RPMI8226 (cell line): Measurements from ENCODE around the gene FGF18.
A peak's percentile ranks its signal among the peaks of the same experiment; 100 is the strongest.

Experiments
- DNase-seq: peaks from one replicate; pipeline ENCODE4 v3.0.0-alpha.2; 2015

FGF18 gene

GRCh38 chr5:171424726-171425125 lies 5.3 kb downstream of the FGF18 start:
- no peak for DNase-seq

GRCh38 chr5:171425596-171426244 lies 6.3 kb downstream of the FGF18 start:
- no peak for DNase-seq

- no peak for DNase-seq
Measured at GRCh38 chr5:171426266-171426665, 6.8 kb downstream of the FGF18 start.

GRCh38 chr5:171426680-171427079 lies 7.2 kb downstream of the FGF18 start:
- DNase-seq, result no peak

- DNase-seq, result no peak
Measured at GRCh38 chr5:171427318-171428167, 8.1 kb downstream of the FGF18 start.

GRCh38 chr5:171428168-171428696 lies 8.8 kb downstream of the FGF18 start:
- no peak for DNase-seq

- DNase-seq, result no peak
Measured at GRCh38 chr5:171428809-171429542, 9.5 kb downstream of the FGF18 start.

GRCh38 chr5:171429543-171429910 lies 10.1 kb downstream of the FGF18 start:
- DNase-seq, result no peak

- no peak for DNase-seq
Measured at GRCh38 chr5:171431251-171431777, 11.9 kb downstream of the FGF18 start.

GRCh38 chr5:171432076-171432475 lies 12.6 kb downstream of the FGF18 start:
- no peak for DNase-seq

GRCh38 chr5:171432583-171433351 lies 13.3 kb downstream of the FGF18 start:
- DNase-seq, result no peak

- DNase-seq, result no peak
Measured at GRCh38 chr5:171433352-171433698, 13.9 kb downstream of the FGF18 start.

- no peak for DNase-seq
Measured at GRCh38 chr5:171433982-171434676, 14.7 kb downstream of the FGF18 start.

- DNase-seq, result no peak
Measured at GRCh38 chr5:171434874-171435273, 15.4 kb downstream of the FGF18 start.

GRCh38 chr5:171435908-171436307 lies 16.5 kb downstream of the FGF18 start:
- no peak for DNase-seq

- DNase-seq, result no peak
Measured at GRCh38 chr5:171436804-171437285, 17.4 kb downstream of the FGF18 start.

GRCh38 chr5:171437286-171437821 lies 17.9 kb downstream of the FGF18 start:
- no peak for DNase-seq

- DNase-seq, result no peak
Measured at GRCh38 chr5:171438738-171439137, 19.3 kb downstream of the FGF18 start.

GRCh38 chr5:171441246-171441791 lies 21.9 kb downstream of the FGF18 start:
- no peak for DNase-seq

- peak; percentile 49 for DNase-seq
Measured at GRCh38 chr5:171442287-171443042, 23.0 kb downstream of the FGF18 start.
